Parathyroid adenoma (tissue), 2 donors: Measurements from ENCODE around the gene TRAF3.

Source experiments
- H2AFZ ChIP-seq: fragments of 300-600 bp; sonication (generic); one replicate; pipeline ENCODE4 v1.7.0; 2017; ENCODE audit warnings: antibody characterized with exemption, mild to moderate bottlenecking
- H3K27ac ChIP-seq: fragments of 300-600 bp; sonication (generic); one replicate; pipeline ENCODE4 v1.7.0; 2017
- H3K27me3 ChIP-seq: fragments of 300-600 bp; sonication (generic); one replicate; pipeline ENCODE4 v1.7.0; 2017; ENCODE audit warnings: low read length; ENCODE audit not compliant: control insufficient read depth, insufficient read depth
- H3K36me3 ChIP-seq: fragments of 300-600 bp; sonication (generic); one replicate; pipeline ENCODE4 v1.7.0; 2017; ENCODE audit warnings: low read length; ENCODE audit not compliant: control insufficient read depth, insufficient read depth
- H3K4me1 ChIP-seq: fragments of 300-600 bp; sonication (generic); one replicate; pipeline ENCODE4 v1.7.0; 2017; ENCODE audit warnings: control low read depth
- H3K4me2 ChIP-seq: fragments of 300-600 bp; sonication (generic); one replicate; pipeline ENCODE4 v1.7.0; 2017; ENCODE audit warnings: low read length
- H3K4me3 ChIP-seq: fragments of 300-600 bp; sonication (generic); one replicate; pipeline ENCODE4 v1.7.0; 2017; ENCODE audit warnings: low read depth, low read length
- H3K79me2 ChIP-seq: fragments of 300-600 bp; sonication (generic); one replicate; pipeline ENCODE4 v1.7.0; 2017; ENCODE audit warnings: control low read depth
- H3K9ac ChIP-seq: fragments of 300-600 bp; sonication (generic); one replicate; pipeline ENCODE4 v1.7.0; 2017; ENCODE audit warnings: mild to moderate bottlenecking
- H3K9me3 ChIP-seq: fragments of 300-600 bp; sonication (generic); one replicate; pipeline ENCODE4 v1.7.0; 2017; ENCODE audit warnings: low read length; ENCODE audit not compliant: control insufficient read depth
- TF ChIP-seq, protein P1 (sequence below): fragments of 300-600 bp; sonication (generic); IDR thresholded peaks from one replicate; pipeline ENCODE4 v1.7.0; 2017; ENCODE audit warnings: antibody characterized with exemption, mild to moderate bottlenecking
- donor health status: primary hyperparathyroidism.

TRAF3 gene

DNA sequence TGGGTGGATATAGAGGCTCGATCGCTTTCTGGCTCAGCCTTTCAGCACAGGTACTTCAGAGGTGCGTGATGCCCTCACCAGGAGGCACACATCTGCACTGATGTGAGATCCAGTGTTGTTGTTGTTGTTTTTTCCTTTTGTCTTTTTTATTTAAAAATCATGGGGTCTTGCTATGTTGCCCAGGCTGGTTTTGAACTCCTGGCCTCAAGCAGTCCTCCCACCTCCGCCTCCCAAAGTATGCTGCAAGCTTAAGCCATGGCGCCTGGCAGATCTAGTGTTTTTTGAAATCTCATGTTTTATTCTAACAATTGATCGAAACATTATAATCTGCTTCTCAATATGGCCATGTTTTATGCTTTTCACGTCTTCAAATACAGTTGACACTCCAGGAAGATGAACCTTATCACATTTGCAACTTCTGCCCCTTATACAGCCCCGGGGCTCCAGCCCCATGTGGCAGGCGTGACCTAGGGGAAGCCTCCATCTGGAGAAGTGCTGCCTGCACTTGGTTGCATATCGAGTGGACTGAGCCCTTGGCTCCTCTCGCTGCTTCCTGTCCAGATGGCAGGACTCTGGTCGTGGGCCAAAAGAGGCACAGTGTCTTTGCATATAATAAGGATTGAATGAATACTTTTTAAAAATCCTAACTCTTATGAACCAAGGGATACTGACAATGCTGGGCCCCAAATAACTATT lies 71.7 kb downstream of the TRAF3 start:
- no peak overlapping the region for H3K9ac ChIP-seq
- TF ChIP-seq, protein P1, sequence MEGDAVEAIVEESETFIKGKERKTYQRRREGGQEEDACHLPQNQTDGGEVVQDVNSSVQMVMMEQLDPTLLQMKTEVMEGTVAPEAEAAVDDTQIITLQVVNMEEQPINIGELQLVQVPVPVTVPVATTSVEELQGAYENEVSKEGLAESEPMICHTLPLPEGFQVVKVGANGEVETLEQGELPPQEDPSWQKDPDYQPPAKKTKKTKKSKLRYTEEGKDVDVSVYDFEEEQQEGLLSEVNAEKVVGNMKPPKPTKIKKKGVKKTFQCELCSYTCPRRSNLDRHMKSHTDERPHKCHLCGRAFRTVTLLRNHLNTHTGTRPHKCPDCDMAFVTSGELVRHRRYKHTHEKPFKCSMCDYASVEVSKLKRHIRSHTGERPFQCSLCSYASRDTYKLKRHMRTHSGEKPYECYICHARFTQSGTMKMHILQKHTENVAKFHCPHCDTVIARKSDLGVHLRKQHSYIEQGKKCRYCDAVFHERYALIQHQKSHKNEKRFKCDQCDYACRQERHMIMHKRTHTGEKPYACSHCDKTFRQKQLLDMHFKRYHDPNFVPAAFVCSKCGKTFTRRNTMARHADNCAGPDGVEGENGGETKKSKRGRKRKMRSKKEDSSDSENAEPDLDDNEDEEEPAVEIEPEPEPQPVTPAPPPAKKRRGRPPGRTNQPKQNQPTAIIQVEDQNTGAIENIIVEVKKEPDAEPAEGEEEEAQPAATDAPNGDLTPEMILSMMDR: no peak
- H3K79me2 ChIP-seq: peaks cover 5% of the 10 kb centered on the region
- H3K4me3 ChIP-seq: no peak overlapping the region
- H3K27me3 ChIP-seq: no peaks in the 10 kb centered on the region
- no peaks in the 10 kb centered on the region for H3K36me3 ChIP-seq
- no peak overlapping the region for H3K27ac ChIP-seq
- peaks cover 7% of the 10 kb centered on the region for H3K4me1 ChIP-seq
- H3K4me2 ChIP-seq: no peak overlapping the region
- no peaks in the 10 kb centered on the region for H3K9me3 ChIP-seq
- no peak overlapping the region for H2AFZ ChIP-seq

DNA sequence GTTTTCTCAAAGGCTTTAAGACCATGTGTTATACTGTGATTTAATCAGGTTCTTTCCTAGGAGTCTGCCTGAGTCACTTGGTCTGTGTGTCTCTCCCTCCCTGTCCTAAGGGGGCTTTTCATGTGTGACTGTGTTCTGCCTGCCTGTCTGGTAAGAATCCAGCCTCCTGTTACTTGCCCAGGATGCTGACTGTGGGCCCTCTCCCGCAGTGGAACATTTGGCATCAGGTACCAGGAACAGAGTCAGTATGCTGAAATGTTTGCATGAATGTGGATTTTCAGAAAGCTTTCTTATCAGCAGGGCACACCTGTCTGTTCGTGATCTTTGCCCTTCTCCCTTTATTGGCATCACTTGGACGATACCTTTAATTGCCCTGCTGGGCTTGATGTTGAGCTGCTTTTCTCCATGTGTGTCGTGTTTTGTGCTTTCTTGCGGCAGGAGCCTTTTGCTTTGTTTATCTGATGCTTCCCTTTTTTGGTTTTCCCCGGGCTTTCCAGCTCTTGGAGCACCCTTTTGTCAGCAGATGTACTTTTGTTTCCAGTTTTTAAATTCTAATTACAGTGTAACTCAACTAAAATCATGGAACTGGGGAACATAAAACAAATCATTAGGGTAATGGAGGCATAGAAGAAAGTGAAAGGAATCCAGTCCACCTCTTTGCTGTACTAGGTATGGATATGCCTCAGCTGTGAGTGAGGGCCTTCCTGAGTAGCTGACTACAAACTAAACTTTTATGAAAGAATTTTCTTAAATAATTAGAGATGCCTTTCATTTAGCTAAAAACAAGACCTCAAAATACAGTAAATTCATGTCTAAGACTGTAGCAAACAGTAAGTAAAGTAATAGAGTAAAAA lies 72.5 kb downstream of the TRAF3 start:
- no peak overlapping the region for H3K9ac ChIP-seq
- peak overlapping the region; percentile 5 for H3K27ac ChIP-seq
- no peaks in the 10 kb centered on the region for H3K36me3 ChIP-seq
- no peak overlapping the region for H3K4me3 ChIP-seq
- H3K9me3 ChIP-seq: no peaks in the 10 kb centered on the region
- H3K4me1 ChIP-seq: peaks cover 7% of the 10 kb centered on the region
- no peaks in the 10 kb centered on the region for H3K27me3 ChIP-seq
- H2AFZ ChIP-seq: peak overlapping the region; percentile 51
- H3K79me2 ChIP-seq: peaks cover 8% of the 10 kb centered on the region
- TF ChIP-seq, protein P1: no peak
- no peak overlapping the region for H3K4me2 ChIP-seq

DNA sequence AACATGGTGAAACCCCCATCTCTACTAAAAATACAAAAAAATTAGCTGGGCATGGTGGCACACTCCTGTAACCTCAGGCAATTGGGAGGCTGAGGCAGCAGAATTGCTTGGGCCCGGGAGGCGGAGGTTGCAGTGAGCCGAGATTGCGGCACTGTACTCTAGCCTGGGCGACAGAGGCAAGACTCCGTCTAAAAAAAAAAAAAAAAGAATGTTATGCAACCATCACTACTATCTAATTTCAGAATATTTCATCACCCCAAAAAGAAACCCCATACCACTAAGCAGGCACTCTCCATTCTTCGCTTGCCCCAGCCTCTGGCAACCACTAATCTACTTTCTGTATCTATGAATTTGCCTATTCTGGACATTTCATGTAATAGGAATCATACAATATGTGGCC lies 76.4 kb downstream of the TRAF3 start:
- no peak overlapping the region for H3K4me3 ChIP-seq
- TF ChIP-seq, protein P1: no peak
- H3K9ac ChIP-seq: no peak overlapping the region
- no peak overlapping the region for H2AFZ ChIP-seq
- peaks cover 18% of the 10 kb centered on the region for H3K79me2 ChIP-seq
- H3K9me3 ChIP-seq: no peaks in the 10 kb centered on the region
- H3K27ac ChIP-seq: no peak overlapping the region
- H3K4me1 ChIP-seq: peaks cover 7% of the 10 kb centered on the region
- no peak overlapping the region for H3K4me2 ChIP-seq
- H3K27me3 ChIP-seq: no peaks in the 10 kb centered on the region
- H3K36me3 ChIP-seq: no peaks in the 10 kb centered on the region

DNA sequence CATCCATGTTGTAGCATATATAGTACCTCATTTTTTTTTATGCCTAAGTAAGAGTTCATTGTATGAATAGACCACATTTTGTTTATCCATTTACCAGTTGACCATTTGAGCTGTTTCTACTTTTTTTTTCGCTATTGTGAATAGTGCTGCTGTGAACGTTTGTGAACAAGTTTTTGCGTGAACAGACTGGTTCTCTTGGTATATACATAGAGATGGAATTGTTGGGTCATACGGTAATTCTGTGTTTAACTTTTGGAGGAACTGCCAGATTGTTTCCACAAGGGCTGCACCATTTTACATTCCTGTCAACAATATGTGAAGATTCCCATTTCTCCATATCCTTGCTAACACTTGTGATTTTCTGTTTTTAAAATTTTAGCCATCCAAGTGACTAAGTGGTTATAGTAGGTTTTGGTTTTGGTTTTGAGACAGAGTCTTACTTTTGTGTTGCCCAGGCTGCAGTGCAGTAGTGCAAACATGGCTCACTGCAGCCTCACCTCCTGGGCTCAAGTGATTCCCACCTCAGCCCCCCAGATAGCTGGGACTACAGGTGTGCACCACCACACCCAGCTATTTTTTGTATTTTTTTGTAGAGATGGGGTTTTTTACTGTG lies 76.9 kb downstream of the TRAF3 start:
- Histone ChIP-seq H3K4me3 (no peak overlapping the region), H3K9ac (no peak overlapping the region), H3K27me3 (no peaks in the 10 kb centered on the region), H3K9me3 (no peaks in the 10 kb centered on the region), H3K79me2 (peaks cover 18% of the 10 kb centered on the region), H2AFZ (no peak overlapping the region), H3K27ac (no peak overlapping the region), H3K36me3 (no peaks in the 10 kb centered on the region), H3K4me2 (no peak overlapping the region), H3K4me1 (peaks cover 7% of the 10 kb centered on the region)
- TF ChIP-seq, protein P1: no peak
